GM10266 (cell line): Measurements from ENCODE around the gene SORCS2.

Source experiments
- DNase-seq: peaks from one replicate; pipeline ENCODE4 v3.0.0; 2012; ENCODE audit errors: extremely low spot score
- CTCF ChIP-seq: IDR thresholded peaks from 2 replicates; pipeline ENCODE4 v1.5.1; 2012; ENCODE audit warnings: mild to moderate bottlenecking, low read depth; ENCODE audit not compliant: control insufficient read depth, insufficient read depth; ENCODE audit errors: missing control alignments

The SORCS2 gene

GRCh38 chr4:7333024-7333780, 140.9 kb downstream of the SORCS2 start:
- TF ChIP-seq CTCF: no peak
- DNase-seq: no peak

- TF ChIP-seq CTCF: no peak
- no peak for DNase-seq
Observed at GRCh38 chr4:7333801-7334421, 141.6 kb downstream of the SORCS2 start.

- TF ChIP-seq CTCF: no peak
Observed at GRCh38 chr4:7334521-7335275, 142.4 kb downstream of the SORCS2 start.

GRCh38 chr4:7335344-7336066, 143.2 kb downstream of the SORCS2 start:
- peak; percentile 63 for TF ChIP-seq CTCF

More at GRCh38 chr4:7334521-7335275, 142.4 kb downstream of the SORCS2 start:
- DNase-seq: no peak

GRCh38 chr4:7336067-7336569, 143.8 kb downstream of the SORCS2 start:
- DNase-seq: no peak
- no peak for TF ChIP-seq CTCF

More at GRCh38 chr4:7335344-7336066, 143.2 kb downstream of the SORCS2 start:
- peak; percentile 75 for DNase-seq

GRCh38 chr4:7336732-7337131, 144.4 kb downstream of the SORCS2 start:
- TF ChIP-seq CTCF: no peak
- DNase-seq: no peak
